Measurements from ENCODE around the gene AQP12B.

AQP12B gene

DNA sequence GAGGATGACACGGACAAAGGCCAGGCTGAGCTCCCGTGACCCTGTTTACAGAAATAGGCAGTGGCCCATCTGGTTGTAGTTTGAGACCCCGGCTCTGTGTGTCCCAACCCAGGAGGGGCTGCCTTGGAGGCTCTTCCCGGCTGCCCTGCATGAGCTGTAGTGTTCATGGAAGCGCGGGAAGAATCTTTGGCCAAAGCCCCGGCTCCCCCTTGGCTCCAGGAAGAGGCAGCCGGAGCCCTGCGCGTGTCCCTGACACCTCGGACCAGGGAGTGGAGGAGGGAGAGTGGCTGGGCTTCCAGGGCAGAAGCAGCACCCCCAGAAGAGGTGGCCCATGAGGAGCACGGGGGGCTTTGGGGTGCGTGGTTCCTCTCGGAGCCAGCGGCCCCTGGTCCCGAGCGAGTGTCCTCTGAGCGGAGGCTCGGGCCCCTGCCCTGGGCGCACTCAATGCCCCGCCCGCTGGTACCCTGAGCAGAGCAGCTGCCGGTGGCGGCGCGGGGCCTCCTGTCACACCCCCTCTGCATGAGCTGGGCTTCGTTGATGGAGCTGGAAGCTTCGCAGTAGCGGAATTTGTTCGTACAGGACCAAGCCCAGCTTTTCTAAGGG lies 35.7 kb downstream of the AQP12B start:
- DNase-seq = no peak

DNA sequence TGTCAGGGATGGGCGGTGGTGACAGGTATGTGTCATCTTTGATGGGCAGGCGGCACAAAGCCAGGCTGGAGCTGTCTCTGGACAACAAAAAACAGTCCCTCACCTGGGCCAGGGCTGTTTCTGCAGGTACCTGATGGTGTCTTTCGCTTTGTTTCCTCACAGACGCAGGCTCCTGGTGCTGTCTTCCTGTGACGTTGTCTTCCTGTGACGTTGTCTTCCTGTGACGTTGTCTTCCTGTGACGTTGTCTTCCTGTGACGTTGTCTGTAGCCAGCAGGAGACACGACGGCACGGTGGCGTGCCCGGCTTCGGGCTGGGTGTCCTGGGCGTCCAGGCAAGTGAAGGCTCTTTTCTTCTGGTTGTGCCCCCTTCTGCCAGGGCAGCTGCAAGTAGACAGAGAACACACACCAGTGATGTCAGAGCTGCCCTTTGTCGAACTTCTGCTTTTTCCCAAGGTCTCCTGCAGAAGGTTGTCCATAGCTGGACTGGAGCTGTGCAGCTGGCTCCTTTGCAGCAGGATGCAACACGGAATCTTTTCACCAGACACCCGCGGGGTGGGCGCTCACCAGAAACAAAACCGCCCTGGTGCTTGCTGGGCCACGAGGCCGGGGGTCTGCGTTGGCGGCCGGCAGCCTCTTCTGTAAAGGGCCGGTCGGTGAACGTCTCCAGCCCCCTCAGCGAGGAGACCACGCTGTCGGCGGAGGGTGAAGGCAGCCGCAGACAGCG lies 36.3 kb downstream of the AQP12B start:
- DNase-seq = peak; percentile 34

DNA sequence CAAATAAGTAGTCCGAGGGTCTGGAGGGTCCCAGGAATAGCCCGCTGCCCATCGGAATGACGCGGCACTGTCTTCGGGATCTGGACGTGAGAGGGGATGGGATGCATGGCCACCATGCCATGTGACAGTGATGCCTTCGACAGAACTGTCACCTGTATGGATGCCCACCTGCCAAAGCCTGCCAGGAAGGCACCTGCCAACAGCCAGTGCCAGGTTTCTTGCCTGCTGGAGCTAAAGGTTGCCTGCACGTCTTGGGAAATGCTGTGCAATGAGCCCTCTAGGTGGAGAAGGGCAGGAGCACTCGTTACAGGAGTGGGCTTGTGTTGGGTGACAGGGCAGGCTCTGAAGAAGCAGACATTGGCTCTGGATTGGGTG lies 36.9 kb downstream of the AQP12B start:
- DNase-seq = no peak

DNA sequence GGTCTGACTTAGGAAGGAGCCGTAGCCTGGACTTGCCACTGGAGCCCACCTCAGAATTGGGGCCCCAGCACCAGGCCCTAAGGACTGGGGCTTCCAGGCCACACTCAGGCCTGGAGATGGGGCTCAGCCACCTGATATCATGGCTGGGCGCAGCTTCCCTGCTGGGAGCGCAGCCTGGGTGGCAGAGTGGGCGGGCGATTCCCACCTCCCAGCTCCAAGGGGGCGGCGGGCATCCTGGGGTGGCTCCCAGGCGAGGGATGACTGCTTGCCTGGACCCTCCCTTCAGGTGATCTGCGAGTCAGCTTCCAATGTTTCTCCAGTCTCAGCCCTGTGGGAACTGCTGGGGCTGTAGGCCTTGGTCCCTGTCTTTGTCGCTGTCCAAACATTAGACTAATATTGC lies 37.3 kb downstream of the AQP12B start:
- DNase-seq = no peak

DNA sequence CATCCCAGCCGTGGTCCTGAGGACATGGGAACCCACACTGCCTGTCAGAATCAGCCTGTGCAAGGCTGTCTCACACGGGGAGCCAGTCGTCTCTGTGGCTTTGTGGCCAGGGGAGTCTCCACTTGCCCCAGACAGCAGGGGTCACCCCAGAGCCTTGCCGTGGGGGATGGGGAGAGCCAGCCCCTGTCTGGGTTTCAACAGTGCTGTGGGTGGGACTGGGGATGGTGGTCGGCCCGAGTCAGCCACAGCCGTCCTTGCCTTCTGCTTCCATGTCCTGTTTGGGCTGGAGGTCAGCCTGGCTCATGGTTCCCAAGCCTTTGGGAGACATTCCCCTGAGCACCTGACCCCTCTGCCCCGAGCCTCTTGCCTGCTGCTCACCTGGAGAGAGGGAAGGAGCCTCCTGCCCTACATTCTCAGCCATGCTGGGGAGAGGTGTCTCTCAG lies 37.8 kb downstream of the AQP12B start:
- DNase-seq = no peak

DNA sequence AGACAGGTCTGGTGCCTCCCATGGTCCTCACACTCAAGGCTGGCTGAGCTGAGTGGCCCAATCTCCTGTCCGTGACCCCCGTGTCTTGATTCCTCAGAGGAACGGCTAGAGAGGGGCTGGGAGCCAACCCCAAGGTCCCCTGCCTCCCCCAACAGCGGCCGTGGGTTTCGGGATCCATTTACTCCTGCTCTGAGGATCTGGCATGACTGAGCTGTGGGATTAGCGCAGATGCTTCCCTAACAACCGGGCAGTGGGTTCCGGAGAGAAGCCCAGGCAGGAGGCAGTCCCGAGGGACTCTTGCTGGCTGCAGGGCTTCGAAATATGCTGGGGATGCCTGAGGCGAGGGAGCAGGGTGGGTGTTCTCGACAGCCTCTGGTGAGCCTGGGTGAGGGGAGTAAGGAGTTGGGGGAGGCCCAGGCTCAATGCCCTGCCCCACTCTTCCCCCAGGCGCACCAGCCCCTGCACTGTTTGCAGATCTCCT lies 38.5 kb downstream of the AQP12B start:
- no peak for DNase-seq

DNA sequence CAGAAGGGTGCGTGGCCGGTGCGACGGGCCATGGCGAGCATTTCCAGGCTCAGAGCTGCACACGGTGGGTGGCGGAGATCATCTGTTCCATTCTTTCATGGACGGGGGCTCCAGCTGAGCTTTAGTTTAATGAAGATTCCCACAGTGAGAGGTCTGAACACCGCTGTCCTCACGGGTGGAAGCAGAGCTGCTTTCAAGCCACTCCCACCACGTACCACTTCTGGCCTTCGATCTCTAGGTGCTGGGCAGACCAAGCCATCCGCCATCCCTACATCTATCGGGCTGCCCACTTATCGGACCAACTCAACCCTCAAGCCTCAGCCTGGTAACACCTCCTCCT lies 38.9 kb downstream of the AQP12B start:
- DNase-seq = no peak

DNA sequence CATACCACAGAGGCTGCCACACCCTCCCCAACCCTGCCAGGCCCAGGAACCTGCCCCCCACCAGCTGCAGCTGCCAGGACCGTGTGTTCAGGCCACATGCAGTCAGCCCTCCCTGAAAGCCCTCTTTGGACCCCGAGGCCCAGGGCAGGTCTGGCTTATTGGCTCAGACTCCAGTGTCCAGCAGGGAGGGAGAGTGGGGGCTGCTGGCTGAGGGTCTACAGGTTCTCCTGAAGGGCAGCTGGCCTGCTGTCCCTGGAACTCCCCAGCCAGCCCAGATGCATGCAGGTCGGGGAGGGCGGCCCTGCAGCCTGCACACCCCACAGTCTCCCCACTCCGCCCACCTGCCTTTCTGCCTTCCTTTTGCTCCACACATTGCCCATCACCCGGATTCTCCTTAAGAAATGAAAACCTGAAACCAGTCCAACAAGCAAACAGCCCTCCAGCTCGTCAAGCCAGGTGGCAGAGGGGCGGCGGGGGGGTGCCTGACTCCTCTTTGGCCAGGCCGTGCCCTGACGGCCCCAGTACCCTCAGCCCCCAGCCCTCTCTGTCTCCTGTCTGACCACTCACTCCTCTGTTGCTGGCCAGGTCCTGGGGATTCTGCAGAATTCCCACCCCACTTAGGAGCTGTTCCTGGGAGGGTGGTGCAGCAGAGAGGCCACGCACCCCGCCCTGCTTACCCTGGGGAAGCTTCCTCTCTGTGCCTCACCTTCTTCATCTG lies 39.4 kb downstream of the AQP12B start:
- DNase-seq = no peak

DNA sequence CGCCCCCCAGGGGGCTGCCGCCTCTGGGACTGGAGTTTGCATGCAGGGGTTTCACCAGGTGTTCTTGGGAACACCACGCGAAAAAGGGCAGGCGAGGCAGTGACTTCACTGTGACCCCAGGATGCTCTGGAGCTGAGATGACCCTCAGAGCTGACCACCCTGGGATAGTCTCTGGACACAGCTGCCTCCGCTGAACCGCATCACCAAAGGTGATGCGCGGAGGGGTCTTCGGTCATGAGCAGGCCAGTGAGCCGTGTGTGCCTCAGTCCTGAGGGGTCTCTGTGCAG lies 39.9 kb downstream of the AQP12B start:
- no peak for DNase-seq

DNA sequence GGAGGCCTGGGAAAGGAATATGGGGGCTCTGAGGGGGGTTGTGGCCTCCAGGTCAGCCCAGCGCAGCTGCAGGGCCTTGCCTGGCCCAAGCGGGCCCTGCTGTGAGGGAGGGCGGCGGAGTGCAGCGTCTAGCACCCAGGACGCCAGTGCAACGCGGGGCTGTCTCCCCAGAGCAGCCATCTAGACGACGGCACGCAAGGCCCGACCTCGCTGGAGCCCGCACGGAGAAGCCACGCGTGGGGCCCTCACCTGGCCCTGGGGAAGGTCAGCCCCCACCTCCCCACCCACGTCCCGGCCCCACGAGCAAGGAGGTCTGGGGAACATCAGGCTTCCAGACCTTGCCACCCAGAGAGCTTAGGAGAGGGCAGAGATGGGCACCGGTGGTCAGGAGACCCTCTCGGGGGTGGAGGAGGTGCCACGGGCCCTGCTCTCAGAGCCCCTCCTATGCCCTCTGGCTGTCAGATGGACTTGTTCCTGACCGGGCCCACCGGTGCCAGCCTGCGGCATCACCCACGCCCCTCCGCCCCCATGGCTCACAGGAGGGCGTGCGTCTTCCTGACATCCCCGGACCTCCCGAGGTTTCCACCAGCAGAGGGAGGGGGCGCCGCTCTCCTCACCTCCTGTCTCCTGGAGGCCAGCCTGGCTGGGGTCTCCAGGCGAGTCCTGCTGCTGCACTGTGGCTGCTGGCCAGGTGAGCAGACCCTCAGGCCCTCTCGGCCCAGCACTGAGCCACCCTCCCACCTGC lies 40.5 kb downstream of the AQP12B start:
- no peak for DNase-seq

DNA sequence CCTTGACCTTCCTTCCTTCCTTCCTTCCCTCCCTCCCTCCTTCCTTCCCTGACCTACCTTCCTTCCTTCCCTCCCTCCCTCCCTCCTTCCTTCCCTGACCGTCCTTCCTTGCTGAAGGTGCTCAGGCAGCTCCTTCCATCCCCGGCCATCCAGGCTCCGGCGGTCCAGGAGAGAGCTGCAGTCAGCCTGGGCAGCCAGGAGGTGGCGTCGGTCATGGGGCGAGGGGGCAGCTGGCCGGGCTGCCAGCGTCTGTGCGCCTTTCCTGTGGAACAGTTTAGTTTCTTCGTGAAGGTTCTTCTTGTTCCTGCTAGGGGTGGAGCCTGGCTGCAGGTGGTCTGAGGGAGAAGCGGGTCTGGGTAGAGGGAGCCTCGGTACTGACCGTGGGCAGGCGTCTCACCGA lies 41.7 kb downstream of the AQP12B start:
- DNase-seq = no peak

DNA sequence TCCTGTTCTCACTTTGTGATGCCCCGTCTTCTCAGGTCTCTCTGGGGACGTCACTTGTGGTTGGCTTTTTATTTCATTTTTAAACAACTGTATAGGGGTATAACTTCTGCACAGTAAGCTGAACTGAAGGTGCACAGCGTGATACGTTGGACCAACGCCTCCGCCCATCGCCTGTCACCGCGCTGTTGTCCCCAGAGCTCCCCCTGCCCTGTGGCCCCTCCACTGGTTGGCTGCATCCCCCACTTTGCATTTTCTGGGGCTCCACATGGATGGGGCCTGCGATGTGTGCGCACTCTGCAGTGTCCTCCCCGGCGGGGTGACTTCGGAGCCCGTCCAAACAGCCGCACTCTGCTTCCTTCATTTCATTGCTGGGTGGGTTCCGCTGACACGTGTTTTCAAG lies 43.1 kb downstream of the AQP12B start:
- no peak for DNase-seq

DNA sequence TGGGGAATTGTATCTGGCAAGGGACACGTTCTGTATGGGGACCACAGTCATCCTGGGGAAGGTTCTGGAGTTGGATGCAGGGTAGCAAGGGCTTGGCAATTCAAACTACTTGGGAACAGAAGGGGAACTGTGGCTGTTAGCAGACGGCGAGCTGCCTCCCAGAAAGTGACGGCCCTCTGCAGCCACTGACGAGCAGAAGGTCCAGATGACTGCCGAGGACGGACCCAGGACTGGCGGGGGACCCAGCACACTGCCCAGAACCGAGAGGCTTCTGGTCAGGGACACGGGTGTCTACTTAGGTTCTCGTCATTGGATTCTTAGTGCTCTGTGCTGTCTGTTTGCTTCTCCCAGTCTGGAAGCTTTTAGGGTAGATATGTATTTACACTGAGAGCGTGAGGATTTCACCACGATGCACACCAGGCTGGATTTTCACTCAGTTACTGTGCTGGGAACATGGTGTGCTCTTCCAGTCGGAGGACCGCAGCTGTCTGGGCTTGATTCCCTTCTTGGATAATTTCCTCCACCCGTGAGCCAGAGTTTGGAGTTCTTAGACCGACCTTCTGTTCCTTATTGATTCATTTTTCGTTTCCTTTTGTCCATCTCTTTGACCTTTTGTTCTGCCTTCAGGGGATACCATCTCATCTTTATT lies 44.0 kb downstream of the AQP12B start:
- DNase-seq = no peak

DNA sequence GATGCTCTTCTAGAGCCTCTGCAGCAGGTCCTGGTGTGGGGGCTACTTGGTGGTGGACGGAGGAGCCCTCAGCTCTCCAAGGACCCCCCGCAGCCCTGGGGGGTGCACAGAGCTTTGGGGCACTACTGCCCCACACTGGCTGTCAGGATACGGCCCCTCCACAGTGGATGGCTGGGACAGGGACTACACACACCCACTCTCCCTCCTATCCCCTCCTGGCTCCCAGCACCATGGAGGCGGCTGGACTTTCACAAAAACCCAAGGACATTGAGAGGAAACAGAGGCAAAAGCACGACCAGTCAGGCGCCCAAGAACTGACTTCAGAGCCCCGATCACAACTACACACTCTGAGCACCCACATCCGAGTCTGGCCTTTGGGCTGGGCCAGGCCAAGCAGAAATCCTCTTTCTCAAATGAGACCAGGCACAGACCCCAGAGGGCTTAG lies 44.8 kb downstream of the AQP12B start:
- no peak for DNase-seq

DNA sequence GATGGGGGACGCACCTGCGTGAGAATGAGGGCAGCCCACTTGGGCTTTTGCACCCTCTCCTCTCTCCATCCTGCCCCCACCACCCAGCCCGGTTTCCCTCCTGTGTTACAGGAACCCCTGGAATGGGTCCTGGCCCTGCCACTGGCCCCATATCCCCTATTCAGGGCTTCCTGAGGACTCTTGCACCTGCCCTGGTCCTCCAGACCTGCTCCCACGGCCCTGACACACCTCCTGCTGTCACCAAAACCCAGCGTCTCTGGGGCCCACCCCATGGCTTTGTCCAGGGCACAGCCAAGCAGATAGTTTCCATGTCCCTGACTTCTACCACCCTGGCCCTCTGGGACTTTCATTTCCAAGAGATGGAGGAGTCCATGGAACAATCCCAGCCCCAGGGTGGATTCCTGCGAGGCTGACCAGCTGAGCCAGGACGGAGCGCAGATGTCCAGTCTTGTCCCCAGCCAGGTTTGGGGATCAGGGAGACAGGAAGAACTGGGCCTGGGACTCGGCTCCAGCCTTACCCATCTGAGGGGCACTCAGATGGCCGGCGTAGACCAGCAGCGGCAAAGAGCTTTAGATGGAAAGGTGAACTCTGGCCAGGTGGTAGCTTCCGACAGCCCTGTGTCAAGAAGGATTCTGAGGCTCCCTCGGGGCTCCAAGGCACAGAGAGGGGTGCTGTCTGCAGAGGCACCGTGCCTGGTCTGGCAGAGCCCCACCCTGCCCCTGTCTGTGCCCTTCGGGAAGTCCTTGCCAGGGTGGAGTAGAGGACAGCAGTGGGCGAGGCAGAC lies 45.4 kb downstream of the AQP12B start:
- no peak for DNase-seq

DNA sequence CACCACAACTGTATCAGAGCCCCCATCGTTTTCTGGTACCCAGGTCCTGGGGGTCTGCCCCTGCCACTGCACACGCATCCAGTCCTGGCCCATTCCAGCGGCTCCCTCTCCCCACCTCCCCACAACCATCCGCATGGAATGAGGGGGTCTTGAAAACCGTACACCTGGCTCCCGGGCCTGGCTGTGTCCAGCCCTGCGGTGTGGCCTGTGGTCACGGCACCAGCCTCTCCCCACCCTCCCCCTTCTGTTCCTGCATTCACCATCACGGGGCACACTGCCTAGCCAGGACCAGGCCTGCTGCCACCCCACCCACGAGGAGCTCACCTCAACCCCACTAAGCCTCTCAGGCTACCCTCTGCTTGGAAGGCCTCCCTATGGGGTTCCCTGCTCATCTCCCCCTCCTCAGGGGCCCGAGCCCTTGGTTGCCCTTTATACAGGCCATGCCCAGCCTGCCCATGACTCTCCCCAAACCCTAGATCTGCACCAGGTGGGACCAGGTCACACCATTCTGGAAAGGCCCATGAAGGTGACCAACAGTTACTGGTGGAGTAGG lies 46.0 kb downstream of the AQP12B start:
- no peak for DNase-seq

DNA sequence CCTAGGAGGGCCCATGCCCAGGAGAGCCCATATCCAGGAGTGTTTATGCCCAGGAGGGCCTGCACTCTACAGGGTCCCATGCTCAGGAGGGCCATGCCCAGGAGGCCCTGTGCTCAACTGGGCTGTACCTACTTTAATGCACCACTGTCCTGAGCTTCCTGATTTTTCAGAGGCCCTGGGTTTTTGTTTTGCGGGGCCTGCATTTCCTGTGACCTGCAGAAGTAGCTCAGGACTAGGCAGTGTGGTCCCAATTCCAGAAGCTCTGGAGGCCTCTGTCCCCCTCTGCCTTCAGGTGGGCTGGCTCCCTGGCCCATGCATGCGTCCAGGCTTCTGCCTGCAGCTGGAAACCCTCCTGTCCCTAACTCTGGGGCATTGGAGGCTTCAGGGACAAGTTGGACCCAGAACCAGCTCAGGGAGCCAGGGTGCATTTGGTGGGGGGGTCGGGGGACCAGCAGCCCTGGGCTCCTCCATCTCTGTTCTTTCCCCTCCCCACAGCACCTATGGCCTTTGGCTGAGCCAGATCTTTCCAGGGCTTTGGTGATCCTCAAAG lies 46.6 kb downstream of the AQP12B start:
- no peak for DNase-seq

DNA sequence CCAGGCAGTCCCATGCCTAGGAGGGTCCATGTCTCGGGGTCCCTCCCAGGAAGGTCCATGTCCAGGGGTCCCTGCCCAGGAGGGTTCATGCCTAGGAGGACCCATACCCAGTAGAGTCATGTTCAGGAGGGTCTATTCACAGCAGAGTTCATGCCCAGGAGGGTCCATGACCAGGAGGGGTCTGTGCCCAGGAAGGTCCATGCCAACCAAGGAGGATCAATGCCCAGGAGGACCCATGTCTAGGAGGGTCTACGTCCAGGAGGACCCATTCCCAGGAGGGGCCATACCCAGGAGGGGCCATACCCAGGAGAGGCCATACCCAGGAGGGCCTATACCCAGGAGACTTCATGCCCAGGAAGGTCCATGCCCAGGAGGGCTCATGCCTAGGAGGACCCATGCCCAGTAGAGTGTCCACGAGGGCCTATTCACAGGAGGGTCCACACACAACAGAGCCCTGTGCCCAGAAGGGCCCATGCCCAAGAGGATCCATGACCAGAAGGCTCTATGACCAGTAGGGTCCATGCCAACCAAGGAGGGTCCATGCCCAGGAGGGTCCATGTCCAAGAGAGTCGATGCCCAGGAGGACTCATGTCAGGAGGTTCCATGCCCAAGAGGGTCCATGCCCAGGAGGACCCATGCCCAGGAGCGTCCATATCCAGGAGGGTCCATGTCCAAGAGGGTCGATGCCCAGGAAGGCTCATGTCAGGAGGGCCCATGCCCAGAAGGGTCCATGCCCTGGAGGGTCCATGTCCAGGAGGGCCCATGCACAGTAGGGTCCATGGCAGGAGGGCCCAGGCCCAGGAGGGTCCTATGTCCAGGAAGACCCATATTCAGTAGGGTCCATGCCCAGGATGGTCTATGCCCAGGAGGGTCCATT lies 47.3 kb downstream of the AQP12B start:
- no peak for DNase-seq

DNA sequence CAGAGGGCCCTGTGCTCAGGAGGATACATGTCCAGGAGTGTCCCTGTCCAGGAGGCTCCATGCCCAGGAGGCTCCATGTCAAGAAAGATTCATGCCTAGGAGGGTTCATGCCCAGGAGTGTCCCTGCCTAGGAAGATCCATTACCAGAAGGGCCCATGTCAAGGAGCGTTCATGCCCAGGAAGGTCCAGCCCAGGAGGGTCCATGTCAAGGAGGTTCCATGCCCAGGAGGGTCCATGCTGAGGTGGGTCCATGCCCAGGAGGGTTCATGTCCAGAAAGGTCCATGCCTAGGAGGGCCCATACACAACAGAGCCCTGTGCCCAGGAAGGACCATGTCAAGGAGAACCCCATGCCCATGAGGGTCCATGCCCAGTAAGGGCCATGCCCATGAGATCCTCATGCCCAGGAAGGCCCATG lies 50.4 kb downstream of the AQP12B start:
- no peak for DNase-seq

DNA sequence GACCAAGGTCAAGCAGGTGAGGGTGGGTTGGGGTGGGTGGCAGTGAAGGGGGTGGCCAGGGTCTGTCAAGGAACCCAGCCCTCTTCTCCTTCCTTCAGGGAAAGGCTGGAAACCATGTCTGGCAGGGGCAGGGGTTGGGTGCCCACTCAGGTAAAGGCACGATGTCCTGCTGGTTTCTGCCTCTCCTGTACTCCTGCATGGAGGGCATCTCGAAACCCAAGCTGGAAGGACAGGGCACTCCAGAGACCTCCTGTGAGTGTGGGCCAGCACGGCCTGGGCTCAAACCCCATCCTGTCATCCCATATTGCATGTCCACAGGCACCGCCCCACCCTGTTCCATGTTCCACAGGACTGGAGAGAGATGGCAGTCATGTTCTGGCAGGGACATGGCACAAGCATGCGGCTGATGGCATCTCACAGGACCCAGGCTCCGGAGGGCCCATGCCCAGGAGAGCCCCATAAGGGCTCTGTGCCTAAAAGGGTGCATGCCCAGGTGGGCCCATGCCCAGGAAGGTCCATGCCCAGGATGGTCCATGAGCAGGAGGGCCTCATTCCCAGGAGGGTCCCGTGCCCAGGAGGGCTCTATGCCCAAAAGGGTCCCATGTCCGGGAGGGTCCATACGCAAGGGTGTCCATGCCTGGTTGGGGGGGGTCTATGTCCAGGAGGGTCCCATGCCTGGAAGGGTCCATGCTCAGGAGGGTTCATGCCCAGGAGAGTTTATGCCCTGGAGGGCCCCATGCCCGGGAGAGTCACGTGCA lies 51.0 kb downstream of the AQP12B start:
- no peak for DNase-seq
